ENCODE results near the gene ZEB2.

Gene ZEB2

DNA sequence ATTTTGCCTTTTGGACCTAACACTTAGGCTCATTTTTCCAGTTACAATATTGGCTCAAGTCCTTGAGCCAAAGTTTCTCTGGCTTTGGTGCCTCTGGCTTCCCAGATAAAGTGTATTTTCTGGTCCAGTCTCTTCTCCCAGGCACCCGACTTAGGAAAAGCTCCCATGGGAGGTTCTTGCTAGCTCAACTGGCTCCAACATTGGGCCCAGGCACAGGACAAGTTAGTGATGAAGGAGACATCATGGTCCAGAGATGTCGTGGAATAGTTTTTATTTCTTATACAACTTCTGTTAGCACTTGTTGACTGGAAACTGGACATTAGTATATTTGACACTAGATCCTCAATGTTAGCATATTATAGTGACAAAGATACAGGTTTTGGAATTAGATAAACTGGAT is 8.2 kb upstream of the ZEB2 start:
- no peak for DNase-seq (ENCODE audit: low read depth)

DNA sequence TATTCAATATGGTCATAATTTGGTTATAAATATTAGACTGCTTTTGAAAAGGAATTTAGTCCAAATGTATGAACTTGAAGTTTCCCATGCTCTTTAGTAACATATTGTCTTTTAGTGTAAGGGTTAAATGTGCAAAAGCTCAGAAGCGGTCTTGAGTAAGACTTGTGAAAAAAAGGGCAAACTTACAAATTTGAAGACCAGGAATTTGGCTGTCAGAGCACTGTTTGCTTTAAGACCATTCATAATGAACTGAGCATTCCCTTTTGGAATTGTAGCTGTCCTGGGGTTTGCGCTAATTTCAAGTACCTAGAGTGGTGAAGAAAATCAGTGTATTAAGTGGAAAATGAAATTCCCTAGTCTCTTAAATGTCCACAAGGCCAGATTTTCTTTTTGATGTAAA is 6.9 kb upstream of the ZEB2 start:
- no peak for DNase-seq (ENCODE audit: low read depth)

DNA sequence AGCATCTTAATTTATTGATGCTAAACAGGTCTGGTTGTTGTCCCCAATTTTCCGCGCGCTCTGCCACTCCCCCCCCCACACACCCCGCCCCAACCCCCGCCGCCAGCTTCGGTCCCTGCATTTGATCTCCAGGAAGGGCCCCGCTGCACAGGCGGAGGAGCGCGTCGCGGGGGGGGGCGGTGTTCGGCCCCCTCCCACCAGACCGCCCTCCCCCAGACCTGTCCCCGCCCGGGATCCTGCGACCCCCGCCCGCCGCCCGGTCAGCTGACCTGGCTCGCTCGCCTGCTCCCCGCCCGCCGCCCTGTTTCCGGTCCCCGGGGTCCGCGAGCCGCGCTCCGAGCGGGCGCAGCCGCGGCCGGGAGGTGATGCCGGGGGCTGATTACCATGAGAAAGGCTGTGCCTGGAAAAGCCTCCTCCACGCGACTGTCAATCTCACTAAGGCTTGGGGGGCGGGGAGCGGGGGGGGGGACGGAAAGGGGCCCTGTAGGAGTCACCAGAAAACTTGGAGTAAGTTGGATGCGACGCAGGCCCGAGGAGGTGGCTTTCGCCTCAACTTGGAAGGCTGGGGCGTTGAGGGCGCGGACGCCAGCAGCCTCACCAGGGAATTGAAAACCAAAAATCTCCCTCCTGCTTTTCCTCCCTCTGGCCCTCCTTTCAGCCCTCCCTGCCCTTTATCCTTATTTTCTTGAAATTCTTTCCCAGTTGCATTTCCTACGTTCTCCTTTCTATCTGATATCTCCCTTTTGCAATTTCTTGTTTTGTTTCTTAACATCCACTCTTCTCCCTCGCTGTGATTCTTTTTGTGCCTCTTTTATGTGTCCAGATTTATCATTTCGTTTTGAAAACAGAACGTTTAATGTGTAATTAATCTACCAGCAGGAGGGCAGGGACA is 4.4 kb upstream of the ZEB2 start:
- no peak for DNase-seq (ENCODE audit: low read depth)

DNA sequence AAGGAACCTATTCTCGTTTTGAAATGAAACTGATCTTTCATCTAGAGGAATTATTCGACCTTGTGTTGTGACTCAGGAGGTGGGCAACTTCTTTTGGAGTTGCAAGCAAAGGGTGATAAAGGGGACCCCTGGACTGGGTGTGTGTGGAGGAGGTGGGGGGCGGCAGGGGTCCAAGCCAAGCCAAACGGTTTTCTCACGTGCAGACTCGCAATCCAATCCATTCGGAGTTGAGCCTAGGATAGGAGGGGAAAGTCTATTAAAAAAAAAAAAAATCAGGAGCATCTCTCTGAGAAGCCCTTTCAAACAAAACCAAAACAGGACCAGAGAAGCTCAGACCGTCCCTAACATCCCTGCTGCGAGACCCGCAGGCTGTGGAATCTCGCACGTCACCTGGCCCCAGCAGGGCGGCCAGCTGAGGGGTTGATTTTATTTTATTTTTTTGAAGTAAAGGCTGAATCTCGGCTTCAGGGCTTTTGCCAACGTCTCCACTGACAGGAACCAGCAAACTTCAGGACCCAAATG is 3.7 kb upstream of the ZEB2 start:
- no peak for DNase-seq (ENCODE audit: low read depth)

DNA sequence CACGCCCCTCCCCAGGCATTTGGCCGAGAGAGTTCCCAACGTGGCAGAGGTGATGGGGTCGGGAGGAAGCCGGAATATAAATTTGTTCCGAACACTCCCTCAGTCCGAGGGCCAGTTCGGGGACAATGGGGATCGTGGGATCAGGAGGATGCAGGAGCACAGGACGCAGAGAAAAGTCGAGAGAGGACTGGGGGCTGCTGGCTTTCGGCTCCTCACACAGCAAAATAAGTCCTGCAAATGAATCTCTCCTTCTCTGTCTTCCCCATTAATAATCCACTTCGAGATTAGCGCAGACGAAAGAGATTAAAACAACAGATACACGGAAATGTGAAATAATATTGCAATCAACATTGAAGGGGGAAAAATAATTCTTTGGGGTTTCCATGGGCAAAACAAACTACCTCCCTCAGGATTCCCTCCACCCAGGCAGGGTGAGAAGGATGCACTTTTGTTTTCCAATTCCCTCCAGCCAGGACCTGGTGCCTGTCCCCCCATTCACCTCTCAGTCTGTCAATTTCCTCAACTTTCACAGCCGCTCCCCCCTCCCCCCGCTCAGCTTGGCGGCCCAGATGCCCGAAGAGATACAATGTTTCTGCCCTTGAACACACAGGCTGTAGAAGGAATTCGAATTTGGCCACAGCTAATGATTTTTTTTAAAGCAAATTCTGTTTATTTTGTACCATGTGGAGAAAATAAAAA is 3.1 kb upstream of the ZEB2 start:
- DNase-seq (ENCODE audit: low read depth) = no peak

DNA sequence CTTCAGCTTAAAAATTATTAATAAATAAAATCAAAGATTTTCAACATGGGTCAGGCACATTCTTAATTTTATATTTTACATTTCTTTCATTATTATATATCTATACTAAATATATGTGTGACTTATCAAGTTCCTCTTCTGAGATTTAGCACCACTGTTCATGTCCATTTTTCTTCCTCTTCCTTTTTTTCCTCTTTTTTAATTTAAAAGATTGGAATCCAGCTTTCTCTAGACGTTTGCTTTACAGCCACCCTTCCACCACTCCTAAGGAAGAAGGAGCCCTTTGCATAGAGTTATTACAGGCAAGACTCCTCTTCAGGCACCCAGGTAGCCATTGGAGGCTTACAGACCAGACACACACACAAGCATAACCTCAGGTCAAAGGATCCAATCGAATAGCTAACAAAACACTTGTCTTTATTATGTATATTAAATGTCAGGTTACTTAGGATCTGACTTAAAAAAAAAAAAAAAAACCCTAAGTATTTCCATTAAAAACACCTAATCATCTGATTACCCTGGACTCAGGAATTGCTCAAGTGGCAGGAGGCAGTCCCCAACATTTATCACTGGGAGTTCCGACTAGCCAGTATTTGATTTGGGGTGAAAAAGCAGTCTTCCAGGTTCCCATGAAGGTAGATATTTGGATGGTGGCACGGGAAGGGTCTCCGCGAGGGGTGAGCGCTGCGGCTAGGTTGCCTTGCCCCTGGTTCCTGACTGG is 2.4 kb upstream of the ZEB2 start:
- DNase-seq (ENCODE audit: low read depth) = no peak

DNA sequence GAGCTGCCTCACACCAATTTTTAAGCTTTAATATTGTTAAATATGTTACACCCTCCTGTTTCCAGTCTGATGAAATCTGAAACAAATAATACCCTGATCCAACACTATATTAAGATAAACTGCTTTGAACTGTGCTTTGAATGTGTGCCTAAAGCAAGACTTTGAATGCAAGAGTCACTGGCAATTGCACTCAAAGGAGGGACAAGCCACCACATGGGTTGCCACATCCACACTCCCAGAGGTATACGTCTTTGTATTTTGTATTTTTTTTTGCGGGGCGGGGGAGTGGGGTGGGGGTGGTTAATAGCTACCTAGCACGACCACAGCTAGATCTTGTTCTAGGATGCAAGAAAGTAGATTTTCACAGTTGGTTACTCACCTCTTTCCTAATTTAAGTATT is 1.8 kb upstream of the ZEB2 start:
- DNase-seq (ENCODE audit: low read depth) = no peak

DNA sequence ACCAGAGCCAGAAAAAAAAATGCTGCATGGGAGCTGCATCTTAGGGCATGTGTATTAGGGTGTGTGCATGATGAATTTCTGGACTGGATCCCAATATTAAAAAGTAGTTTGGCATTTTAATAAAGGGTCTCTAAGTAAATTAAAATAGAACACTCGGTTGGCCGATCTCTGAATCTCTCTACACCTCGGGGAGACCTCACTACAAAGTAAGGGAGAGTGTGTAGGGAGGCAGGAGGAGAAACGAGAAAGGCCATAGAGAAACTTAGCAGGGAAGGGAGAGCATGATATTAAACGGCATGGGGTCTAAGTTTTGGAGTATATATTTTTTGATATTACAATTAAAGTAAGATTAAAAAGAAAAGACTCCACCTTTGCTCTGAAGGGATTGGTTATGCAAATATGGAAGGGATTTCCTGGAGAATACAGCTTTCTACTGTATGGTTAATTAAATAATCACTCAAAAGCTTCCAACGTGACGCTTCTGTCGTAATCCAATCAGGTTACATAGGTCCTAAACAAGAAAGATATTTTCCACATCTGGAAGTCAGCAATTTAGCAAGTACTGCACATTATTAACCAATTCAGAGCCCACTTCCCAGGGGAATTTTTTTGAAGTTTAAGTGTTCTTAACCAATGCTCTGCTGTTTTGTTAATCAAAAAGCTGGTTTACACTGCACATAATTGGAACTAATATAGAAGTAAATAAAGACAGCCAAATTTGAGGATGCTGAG is 1.0 kb upstream of the ZEB2 start:
- no peak for DNase-seq (ENCODE audit: low read depth)

DNA sequence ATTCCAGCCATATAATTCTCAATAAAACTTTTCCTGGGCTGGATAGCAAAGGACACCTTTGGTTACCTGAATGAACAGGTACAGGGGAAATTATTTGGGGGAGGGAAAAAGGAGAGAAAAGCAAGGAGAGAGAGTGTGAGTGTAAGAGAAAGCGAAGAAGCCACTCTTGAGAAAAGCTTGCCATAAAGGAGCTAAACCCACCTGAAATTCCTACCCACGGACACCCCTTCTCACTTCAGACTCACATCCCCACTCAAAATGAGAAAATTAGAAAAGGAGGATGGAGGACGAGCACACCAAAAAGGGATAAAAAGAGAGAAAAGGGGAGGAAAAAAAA is 354 bp downstream of the ZEB2 start:
- DNase-seq (ENCODE audit: low read depth) = no peak

DNA sequence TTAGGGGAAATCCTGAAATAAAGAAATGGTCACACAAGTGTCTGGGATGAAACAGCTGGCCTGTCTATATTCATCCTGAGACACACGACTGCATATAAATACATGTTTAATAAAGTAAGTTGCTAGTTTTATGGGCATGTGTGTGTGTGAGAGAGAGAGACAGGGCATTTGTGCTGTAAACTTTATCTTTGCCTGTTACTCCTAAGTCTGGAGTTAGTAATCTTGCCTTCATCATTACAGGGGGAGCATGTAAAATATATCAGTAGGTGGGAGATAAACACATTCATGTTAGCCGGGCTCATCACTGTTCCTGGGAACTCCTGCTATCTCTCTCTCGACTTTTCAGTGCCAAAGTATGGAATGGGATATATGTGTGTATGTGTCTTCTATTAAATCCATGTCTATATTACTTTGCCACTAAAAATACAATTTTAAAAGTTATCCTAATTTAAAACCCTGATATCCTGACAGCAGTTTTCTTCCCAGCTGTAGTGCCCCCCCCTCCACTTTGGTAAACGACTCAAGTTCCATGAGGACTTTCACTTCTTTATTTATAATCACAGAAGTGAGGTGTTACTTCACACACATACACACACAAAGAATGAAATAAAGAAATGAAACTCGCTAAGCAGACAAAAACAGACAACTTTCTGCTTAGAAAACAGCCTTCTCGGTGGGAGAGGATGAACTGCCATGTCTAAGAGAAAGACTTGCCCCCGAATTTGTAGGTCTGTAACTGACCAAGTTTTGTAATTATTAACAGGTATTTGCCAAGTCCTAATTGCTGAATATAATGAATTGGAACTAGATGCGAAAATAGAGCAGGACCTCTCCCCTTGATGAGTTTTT is 947 bp downstream of the ZEB2 start:
- DNase-seq (ENCODE audit: low read depth) = no peak

DNA sequence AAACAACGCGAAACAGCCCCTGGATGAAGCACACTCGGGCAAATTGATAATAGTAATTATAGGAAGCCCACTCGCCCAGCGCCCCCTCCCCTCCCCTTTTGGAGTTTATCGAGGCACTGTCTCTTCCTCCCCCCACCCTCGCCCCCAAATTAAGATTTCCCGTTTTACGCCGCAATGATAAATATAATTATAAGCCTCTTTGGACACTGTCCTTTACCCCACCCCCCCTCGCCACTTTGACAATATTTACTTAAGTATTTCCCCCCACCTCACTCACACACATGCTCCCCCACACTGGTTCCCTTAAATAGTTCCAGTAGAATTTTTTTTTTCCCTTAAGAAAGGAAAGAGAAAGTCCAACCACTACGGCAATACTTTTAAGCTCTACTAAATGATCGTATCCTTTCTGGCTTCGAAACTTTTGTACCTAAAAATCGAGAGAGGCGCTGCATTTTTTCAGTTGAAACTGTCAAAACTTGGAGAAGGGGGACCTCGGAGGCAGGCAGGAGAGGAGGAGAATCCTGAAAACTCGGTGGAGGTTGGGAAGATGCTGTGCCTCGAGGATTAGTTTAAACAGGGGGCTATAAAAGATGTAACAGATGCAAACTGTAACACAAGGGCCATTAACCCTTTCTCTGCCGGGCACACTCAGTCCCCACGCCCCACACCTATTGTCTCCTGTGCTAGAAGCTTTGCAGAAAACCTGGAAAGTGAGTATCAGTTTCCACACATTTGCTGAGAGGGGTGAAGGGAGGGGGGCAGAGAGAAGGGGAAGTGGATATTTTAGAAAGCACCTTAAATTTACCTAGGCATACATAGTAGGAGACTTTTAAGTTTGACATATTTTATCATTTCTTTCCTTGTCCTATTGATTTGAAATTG is 1.8 kb downstream of the ZEB2 start:
- DNase-seq (ENCODE audit: low read depth) = no peak

DNA sequence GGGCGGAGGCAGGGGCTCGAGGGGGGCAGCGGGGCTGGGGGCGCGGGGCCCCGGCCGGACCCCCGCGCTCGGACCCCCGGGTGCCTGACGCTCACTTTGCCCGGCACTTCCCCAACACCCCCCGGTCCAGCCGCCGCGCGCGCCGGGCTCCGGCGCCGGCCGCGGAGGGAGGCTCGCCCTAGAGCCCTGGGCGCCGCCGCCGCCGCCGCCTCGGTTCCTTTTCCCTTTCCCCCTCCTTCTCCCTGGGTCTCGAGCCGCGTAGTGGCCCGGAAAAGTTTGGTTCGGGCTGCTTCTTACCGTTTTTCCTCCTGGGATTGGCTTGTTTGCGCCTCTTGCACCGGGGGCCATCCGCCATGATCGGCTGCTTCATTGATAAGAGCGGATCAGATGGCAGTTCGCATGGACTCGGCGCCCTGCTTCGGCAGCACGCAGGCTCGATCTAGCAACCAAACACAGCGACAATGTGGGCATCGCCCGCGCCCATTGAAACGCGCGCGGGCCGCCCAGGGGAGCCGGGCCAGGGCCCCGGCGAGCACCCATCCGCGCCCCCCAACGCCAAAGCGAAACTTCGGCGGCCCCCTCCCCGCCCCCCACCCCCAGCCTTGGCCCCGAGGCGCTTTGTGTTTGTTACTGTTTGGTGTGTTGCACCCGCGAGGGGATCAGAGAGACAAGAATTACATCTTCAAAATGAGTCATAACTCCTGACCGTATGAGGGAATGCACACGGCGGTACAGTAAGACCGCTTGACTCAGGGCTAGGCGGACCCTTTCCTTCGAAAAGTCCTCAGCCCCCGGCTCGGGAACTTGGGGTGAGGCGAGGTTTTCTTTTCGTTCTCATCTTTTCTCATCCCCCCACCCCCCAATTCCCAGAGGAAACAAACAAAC is 2.7 kb downstream of the ZEB2 start:
- DNase-seq (ENCODE audit: low read depth) = no peak

DNA sequence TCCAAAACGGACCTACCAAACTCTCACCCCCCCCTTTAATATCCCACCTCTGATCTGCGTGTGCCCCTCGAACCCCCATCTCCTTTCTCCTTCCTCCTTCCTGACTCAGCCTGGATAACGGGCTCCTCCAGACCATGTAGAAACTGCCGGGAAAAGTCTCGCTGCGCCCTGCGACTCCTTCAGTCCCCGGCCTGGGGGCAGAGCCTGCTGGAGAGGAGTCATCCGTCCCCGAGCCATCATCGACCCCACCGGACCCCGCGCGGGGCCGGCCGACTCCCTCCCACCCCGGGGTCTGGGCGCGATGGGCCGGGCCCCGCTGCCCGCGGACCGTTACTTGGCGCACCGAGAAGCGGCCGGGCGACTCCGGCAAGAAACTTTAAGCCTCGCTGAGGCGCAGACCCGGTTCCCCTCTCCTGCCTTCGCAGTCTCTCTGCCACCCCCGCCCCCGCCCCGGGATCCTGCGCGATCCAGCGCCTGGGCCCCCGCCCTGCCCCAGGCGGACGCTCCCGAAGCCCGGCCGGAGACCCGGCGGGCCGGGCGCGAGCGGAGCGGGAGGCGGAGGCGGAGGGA is 3.4 kb downstream of the ZEB2 start:
- DNase-seq (ENCODE audit: low read depth) = no peak

DNA sequence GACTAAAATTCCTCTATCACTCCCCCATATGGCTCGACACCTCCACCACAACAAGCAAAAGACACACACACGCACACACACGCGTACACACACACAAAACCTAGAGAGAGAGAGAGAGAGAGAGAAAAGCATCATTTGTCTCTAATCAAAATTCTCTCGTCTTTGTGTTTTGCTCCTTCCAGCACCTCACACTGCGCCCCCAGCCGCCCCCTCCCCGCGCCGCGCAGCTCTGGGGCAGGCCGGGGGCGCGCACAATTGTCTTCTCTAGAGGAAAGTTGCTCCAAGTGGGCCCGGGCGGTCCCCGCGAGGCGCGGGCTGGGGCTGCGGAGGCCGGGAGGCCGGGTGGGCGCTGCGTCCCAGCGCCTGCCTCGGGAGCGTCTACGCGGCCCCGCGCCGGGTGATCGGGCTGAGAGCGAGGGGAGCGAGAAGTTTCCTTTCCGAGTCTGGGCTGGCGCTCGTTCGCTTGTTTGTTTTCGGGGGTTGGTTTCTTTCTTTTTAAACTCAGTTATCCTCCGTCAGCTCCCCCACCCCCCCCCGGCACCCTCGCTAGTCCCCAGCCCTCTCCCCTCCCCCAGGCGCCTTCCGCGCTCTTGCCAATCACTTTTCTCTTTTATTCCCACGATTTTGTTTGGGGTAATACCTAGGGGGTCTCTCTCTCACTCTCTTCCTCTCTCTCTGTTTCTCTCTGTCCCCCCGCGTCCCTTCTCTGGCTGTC is 4.1 kb downstream of the ZEB2 start:
- DNase-seq (ENCODE audit: low read depth) = no peak

DNA sequence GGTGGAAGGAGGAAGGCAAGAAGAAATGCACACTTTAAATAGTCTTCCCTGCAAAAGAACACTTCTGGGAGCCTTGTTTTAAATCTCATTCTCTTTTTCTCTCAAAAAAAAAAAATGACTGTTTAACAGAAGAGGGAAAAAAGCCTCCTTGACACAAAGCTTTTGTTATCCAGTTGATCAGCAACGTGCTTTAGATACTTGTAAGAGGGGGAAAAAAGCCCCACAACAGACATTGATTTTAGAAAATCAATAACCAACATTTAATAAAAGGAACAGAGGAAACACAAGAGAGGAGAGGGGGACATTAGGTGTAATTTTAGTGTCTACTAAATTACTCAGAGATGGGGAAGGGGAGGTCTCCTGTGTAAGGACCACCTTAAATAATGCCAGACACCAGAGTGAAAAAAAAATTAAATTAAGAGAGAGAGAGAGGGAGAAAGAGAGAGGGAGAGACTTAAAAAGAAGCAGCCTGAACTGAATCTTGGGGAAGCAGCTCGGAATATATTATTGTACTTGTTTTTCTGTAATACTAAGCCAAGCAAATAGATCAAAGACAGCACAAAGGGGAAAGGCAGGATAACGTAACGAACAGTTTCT is 4.7 kb downstream of the ZEB2 start:
- DNase-seq (ENCODE audit: low read depth) = no peak

DNA sequence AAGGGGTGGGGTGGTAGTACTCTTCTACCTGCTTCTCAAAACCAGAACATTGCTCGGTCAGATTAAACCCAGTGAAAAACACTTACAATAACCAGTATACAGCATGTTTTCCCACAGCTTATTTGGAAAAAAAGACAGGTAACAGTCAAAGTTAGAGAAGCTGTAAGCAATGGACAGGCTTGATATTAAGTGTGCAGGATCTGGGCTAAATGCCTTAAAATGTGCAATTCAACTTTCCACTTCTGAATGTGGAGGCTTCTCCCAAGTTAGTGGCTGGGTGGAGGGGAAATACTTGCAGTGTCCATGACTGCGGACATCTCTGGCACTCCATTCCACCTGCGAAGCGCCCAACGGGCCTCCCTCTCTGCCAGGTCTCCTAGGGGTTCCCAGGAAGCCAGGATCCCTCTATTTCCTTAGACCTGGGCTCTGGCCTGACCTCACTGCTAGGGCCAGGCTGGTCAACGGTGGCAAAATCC is 5.3 kb downstream of the ZEB2 start:
- DNase-seq (ENCODE audit: low read depth) = no peak

DNA sequence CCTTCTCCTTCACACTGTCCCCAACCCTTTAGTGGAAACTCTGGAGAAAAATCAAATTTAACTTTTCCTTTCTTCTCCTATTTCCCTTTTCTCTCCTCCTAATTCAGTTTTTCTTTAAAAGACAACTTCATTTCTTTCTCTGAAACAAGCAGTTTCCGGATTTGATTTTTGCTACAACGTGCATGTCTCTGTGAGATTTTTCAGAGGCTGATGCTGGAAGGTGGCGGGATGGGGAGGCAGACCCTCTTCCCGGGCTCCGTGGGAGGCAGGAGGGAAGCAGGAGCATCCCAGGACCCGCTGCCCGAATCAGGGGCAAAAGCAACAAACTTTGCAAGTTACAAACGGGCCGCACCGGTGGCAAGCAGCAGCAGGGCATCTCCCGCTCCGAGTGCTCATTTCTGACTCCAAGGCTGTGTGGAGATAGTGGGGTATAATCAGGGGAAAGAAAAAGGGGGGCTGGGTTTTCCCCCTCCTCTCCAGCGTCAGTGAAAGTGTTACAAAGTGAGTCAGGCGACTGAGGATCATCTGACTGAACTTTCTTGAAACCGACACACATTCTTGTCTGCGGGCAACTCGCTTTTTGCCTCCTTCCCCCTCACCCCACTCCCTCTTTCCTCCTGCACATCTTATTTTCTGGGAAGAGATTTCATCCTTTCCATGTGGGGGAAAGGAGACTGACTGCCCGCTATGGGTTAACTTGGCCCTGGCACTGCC is 6.4 kb downstream of the ZEB2 start:
- no peak for DNase-seq (ENCODE audit: low read depth)

Data from activated T-cell treated with anti-CD3 and anti-CD28 coated beads for 1 hour (primary cell).